Mesenchymal stem cell (in vitro differentiated cells and primary cell): Measurements from ENCODE around the gene CXXC5.

ENCODE experiments used
- DNase-seq: peaks from one replicate; pipeline ENCODE4 v3.0.0-alpha.2; 2013
- H2AFZ ChIP-seq: one replicate; pipeline ENCODE4 v1.6.1; 2013; ENCODE audit warnings: low read depth, mild to moderate bottlenecking, control low read depth, inconsistent platforms, low read length, moderate library complexity
- H2AK5ac ChIP-seq: 2 replicates; pipeline ENCODE4 v1.6.1; 2013; ENCODE audit warnings: low read length, moderate library complexity, mild to moderate bottlenecking, inconsistent platforms; ENCODE audit not compliant: severe bottlenecking
- H2BK120ac ChIP-seq: one replicate; pipeline ENCODE4 v1.6.1; 2013; ENCODE audit warnings: low read depth, mild to moderate bottlenecking, inconsistent platforms, low read length, moderate library complexity
- H2BK12ac ChIP-seq, 2 experiments: one replicate each; pipeline ENCODE4 v1.6.1; 2013; ENCODE audit warnings: inconsistent platforms in 2 of 2, low read length in 2 of 2, mild to moderate bottlenecking in 2 of 2, moderate library complexity in 2 of 2, control low read depth in 1 of 2
- H2BK15ac ChIP-seq: one replicate; pipeline ENCODE4 v1.6.1; 2013; ENCODE audit warnings: mild to moderate bottlenecking, low read depth, inconsistent platforms; ENCODE audit not compliant: poor library complexity, severe bottlenecking
- H2BK5ac ChIP-seq: 2 replicates; pipeline ENCODE4 v1.6.1; 2013; ENCODE audit warnings: low read depth, mild to moderate bottlenecking, low read length, control low read depth, inconsistent platforms; ENCODE audit not compliant: poor library complexity, severe bottlenecking
- H3K14ac ChIP-seq, 2 experiments: one replicate each; pipeline ENCODE4 v1.6.1; 2013; ENCODE audit warnings: inconsistent platforms in 2 of 2, low read length in 2 of 2, control low read depth in 1 of 2, mild to moderate bottlenecking in 1 of 2, moderate library complexity in 1 of 2
- H3K18ac ChIP-seq, 2 experiments: one replicate each; pipeline ENCODE4 v1.6.1; 2013; ENCODE audit warnings: inconsistent platforms in 2 of 2, low read length in 2 of 2, control low read depth in 1 of 2, low read depth in 1 of 2, mild to moderate bottlenecking in 1 of 2
- H3K23ac ChIP-seq, 2 experiments: one replicate each; pipeline ENCODE4 v1.6.1; 2013; ENCODE audit warnings: inconsistent platforms in 2 of 2, low read length in 2 of 2, mild to moderate bottlenecking in 2 of 2, moderate library complexity in 2 of 2, control low read depth in 1 of 2
- H3K27ac ChIP-seq: 2 replicates; pipeline ENCODE4 v1.5.1; 2013; ENCODE audit warnings: mild to moderate bottlenecking, moderate library complexity, low read length, control low read depth, inconsistent platforms; ENCODE audit not compliant: poor library complexity, severe bottlenecking
- H3K27me3 ChIP-seq, 2 experiments: 2 replicates each; pipeline versions ENCODE4 v1.6.1 to v1.7.0; 2013; ENCODE audit warnings: low read length in 2 of 2, mild to moderate bottlenecking in 2 of 2, moderate library complexity in 2 of 2, control low read depth in 1 of 2, inconsistent platforms in 1 of 2; ENCODE audit not compliant: control insufficient read depth in 1 of 2, insufficient read depth in 1 of 2
- H3K36me3 ChIP-seq, 2 experiments: 2 replicates each; pipeline versions ENCODE4 v1.6.1 to v1.7.0; 2013; ENCODE audit warnings: low read length in 2 of 2, control low read depth in 1 of 2, inconsistent platforms in 1 of 2, low read depth in 1 of 2, mild to moderate bottlenecking in 1 of 2; ENCODE audit not compliant: insufficient read depth in 2 of 2, control insufficient read depth in 1 of 2
- H3K4ac ChIP-seq, 2 experiments: one replicate each; pipeline ENCODE4 v1.6.1; 2013; ENCODE audit warnings: inconsistent platforms in 2 of 2, low read length in 2 of 2, mild to moderate bottlenecking in 2 of 2, moderate library complexity in 2 of 2, control low read depth in 1 of 2, low read depth in 1 of 2
- H3K4me1 ChIP-seq: 2 replicates; pipeline ENCODE4 v1.6.1; 2013; ENCODE audit warnings: low read depth, low read length, control low read depth; ENCODE audit not compliant: control insufficient read depth, insufficient read depth
- H3K4me2 ChIP-seq: 2 replicates; pipeline ENCODE4 v1.6.1; 2013; ENCODE audit warnings: low read length, mild to moderate bottlenecking, inconsistent platforms; ENCODE audit not compliant: poor library complexity, severe bottlenecking
- H3K4me3 ChIP-seq, 2 experiments: 2 replicates each; pipeline versions ENCODE4 v1.5.1 to v1.7.0; 2013; ENCODE audit warnings: low read length in 2 of 2, mild to moderate bottlenecking in 2 of 2, control low read depth in 1 of 2, low read depth in 1 of 2; ENCODE audit not compliant: insufficient read depth in 1 of 2
- H3K79me1 ChIP-seq: replicated peaks from 2 replicates; pipeline ENCODE4 v1.6.1; 2013; ENCODE audit warnings: mild to moderate bottlenecking, control low read depth, low read length, inconsistent platforms; ENCODE audit not compliant: poor library complexity, severe bottlenecking
- H3K9ac ChIP-seq: 2 replicates; pipeline ENCODE4 v1.7.0; 2013; ENCODE audit warnings: mild to moderate bottlenecking, low read length, moderate library complexity
- H3K9me3 ChIP-seq: 2 replicates; pipeline ENCODE4 v1.7.0; 2013; ENCODE audit warnings: mild to moderate bottlenecking, low read length; ENCODE audit not compliant: control insufficient read depth
- H4K8ac ChIP-seq: one replicate; pipeline ENCODE4 v1.6.1; 2013; ENCODE audit warnings: inconsistent platforms, mild to moderate bottlenecking, low read length, moderate library complexity
- H4K91ac ChIP-seq: one replicate; pipeline ENCODE4 v1.6.1; 2013; ENCODE audit warnings: mild to moderate bottlenecking, low read length, inconsistent platforms
- WGBS: methylation state at CpG from one replicate; pipeline ENCODE4 v1.1.7; 2013; ENCODE audit warnings: mixed read lengths; 5-methylcytosine and 5-hydroxymethylcytosine counted together

Gene CXXC5

DNA sequence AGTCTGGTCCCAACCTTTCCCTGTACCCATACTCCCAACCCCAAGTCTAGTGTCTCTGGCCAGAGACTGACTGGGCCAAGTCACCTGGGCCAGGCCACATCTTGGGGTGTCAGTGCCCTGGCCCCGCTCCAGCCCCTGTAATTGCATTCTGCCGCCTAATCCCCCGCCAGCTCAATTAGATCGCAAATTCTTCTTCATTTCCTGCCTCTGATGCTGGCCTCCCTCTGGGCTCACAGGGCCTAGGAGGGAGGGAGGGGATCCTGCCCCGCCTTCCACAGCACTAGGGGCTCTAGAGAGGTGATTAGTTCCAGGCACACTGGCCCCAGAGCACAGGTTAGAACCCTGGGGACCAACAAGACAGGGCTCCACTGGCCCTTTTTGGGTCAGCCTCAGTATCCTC lies 5.5 kb downstream of the CXXC5 start:
- Histone ChIP-seq H3K79me1 (no peaks in the 10 kb centered on the region), H3K4me1 (peaks cover 50% of the 10 kb centered on the region), H3K4ac (peak overlapping the region; percentile 8 to 9), H2BK5ac (peak overlapping the region; percentile 5), H2AFZ (no peak overlapping the region), H3K4me2 (peak overlapping the region; percentile 46), H3K27me3 (no peaks in the 10 kb centered on the region), H3K14ac (no peak overlapping the region), H4K8ac (no peak overlapping the region), H2BK12ac (peak overlapping the region; percentile 22 to 80), H3K9ac (peak overlapping the region; percentile 85), H4K91ac (peak overlapping the region; percentile 28), H3K4me3 (peak overlapping the region in 1 of 2 experiments; percentile 87), H3K18ac (peak overlapping the region; percentile 67 to 93), H3K9me3 (no peaks in the 10 kb centered on the region), H2AK5ac (peak overlapping the region; percentile 40), H3K36me3 (peaks cover 0 to 35% of the 10 kb centered on the region in 2 experiments), H3K23ac (peak overlapping the region in 1 of 2 experiments; percentile 6), H2BK15ac (peak overlapping the region; percentile 33), H2BK120ac (peak overlapping the region; percentile 22), H3K27ac (peak overlapping the region; percentile 92)
- 17% methylated on average over 2 of the region's 5 CpGs for WGBS
- no peak for DNase-seq

DNA sequence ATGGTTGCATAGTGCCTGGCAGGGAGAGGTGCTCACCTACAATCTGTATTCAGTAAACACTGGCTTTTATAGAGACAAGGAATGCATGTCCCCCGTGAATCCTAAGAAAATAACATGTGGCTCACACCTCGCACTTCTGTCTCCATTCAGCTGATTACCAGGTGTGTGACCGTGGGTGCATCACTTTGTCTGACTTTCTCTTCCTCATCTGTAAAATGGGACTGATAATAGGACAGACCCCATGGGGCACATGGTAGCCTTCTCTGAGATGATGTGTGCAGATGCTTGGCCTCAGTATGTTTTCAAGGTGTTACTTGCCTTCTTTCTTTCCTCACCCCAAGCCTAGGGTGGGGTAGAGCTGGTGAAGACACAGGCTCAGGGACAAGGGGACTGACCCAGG lies 6.3 kb downstream of the CXXC5 start:
- 83% methylated on average over 3 of the region's 3 CpGs for WGBS
- peak overlapping the region; percentile 94 for H4K8ac ChIP-seq
- no peaks in the 10 kb centered on the region for H3K9me3 ChIP-seq
- H3K4me2 ChIP-seq: peak overlapping the region; percentile 59
- peak overlapping the region; percentile 92 for H3K27ac ChIP-seq
- no peaks in the 10 kb centered on the region for H3K79me1 ChIP-seq
- no peak overlapping the region for H2AFZ ChIP-seq
- peak overlapping the region; percentile 85 for H3K9ac ChIP-seq
- no peak overlapping the region for H3K4me3 ChIP-seq
- H2BK5ac ChIP-seq: no peak overlapping the region
- no peak for DNase-seq
- H2BK12ac ChIP-seq: peak overlapping the region; percentile 55 to 93
- H3K14ac ChIP-seq: peak overlapping the region; percentile 8 to 9
- peaks cover 57% of the 10 kb centered on the region for H3K4me1 ChIP-seq
- H3K23ac ChIP-seq: peak overlapping the region in 1 of 2 experiments; percentile 2
- peak overlapping the region; percentile 97 for H2BK120ac ChIP-seq
- peak overlapping the region; percentile 97 for H4K91ac ChIP-seq
- H3K27me3 ChIP-seq: no peaks in the 10 kb centered on the region
- H3K36me3 ChIP-seq: peaks cover 0 to 35% of the 10 kb centered on the region in 2 experiments
- H3K4ac ChIP-seq: peak overlapping the region; percentile 55 to 84
- H2AK5ac ChIP-seq: peak overlapping the region; percentile 50
- H2BK15ac ChIP-seq: peak overlapping the region; percentile 97
- peak overlapping the region; percentile 93 to 98 for H3K18ac ChIP-seq

DNA sequence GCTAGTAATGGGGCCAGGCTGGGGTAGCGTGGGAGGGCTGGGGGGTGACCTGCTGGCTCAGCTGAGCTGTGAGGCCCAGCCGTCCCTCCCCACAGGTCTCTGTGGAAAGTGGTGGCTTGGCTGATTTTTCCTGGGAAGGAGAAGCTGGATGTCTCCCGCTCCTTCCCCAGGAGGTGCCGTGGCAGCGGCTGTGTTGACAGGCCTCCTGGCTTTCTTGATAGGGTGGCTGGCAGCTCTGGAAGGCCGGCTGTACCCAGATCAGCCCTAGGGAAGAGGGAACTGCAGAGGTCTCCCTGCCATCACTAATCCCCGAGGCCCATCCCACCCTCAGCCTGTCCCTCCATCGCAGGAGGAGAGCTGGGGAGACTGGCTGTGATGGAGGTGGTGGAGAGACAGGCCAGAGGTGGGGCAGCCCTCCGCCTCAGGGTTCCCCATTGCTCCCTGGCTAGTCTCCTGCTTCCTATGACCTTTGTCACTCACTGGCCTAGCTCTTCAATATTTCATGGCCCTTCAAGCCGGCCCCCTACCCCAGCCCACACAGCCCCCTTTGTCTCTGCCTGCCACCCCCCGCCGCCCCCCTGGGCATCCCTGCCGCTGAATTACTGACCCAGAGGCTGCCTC lies 6.8 kb downstream of the CXXC5 start:
- Histone ChIP-seq H3K4me3 (no peak overlapping the region), H4K91ac (peak overlapping the region; percentile 97), H3K4me1 (peaks cover 62% of the 10 kb centered on the region)

DNA sequence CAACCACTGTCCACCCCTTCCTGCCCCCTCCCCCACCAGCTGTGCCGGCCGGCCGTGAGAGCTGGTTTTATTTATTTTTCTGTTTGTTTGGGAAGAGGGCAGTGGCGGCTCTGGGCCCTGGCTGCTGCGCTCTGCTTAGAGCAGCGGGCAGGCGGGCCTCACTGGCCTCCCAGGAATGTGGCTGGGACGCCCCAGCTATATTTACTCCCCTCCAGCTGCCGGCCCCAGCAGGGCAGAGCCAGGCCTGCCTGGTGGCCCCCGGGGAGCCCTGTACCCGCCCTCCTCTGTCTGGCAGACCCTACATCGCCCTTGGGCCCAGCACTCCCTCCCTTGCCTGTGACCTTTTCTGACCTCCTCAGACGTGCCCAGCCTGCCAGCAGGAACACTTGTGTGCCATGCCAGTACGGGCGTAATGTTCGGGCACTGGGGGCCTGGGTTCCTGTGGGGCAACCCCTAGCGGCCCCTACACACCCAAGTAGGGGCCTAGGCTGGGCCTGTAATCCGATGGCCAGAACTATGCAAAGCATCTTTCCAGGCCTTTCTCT lies 7.7 kb downstream of the CXXC5 start:
- H2BK5ac ChIP-seq: peak overlapping the region; percentile 94
- H4K91ac ChIP-seq: peak overlapping the region; percentile 97
- H4K8ac ChIP-seq: peak overlapping the region; percentile 97
- H2BK15ac ChIP-seq: peak overlapping the region; percentile 44
- DNase-seq: peak; percentile 89
- peaks cover 69% of the 10 kb centered on the region for H3K4me1 ChIP-seq
- H3K36me3 ChIP-seq: peaks cover 0 to 22% of the 10 kb centered on the region in 2 experiments
- peak overlapping the region; percentile 97 for H2BK120ac ChIP-seq
- peak overlapping the region in 1 of 2 experiments; percentile 76 for H3K14ac ChIP-seq
- H3K23ac ChIP-seq: no peak overlapping the region
- H3K18ac ChIP-seq: peak overlapping the region; percentile 97 to 99
- H3K9me3 ChIP-seq: no peaks in the 10 kb centered on the region
- peak overlapping the region; percentile 69 for H3K9ac ChIP-seq
- no peaks in the 10 kb centered on the region for H3K27me3 ChIP-seq
- no peak overlapping the region for H2AFZ ChIP-seq
- 10% methylated on average over 14 of the region's 18 CpGs for WGBS
- peak overlapping the region; percentile 7 for H2AK5ac ChIP-seq
- peak overlapping the region; percentile 59 for H3K4me2 ChIP-seq
- H3K79me1 ChIP-seq: no peaks in the 10 kb centered on the region
- peak overlapping the region; percentile 88 to 90 for H3K4ac ChIP-seq
- peak overlapping the region; percentile 91 to 96 for H2BK12ac ChIP-seq
- peak overlapping the region; percentile 92 for H3K27ac ChIP-seq
- no peak overlapping the region for H3K4me3 ChIP-seq

More for the DNA sequence above, 6.8 kb downstream of the CXXC5 start:
- Histone ChIP-seq H3K18ac (peak overlapping the region; percentile 93 to 98), H2BK120ac (peak overlapping the region; percentile 97), H2BK12ac (peak overlapping the region; percentile 81 to 93), H2AK5ac (peak overlapping the region; percentile 94), H3K27me3 (no peaks in the 10 kb centered on the region), H3K23ac (peak overlapping the region; percentile 18 to 90), H4K8ac (peak overlapping the region; percentile 94), H2BK15ac (peak overlapping the region; percentile 97), H3K79me1 (no peaks in the 10 kb centered on the region), H3K9ac (peak overlapping the region; percentile 85), H3K4me2 (peak overlapping the region; percentile 59), H3K9me3 (no peaks in the 10 kb centered on the region), H2BK5ac (peak overlapping the region; percentile 87), H3K27ac (peak overlapping the region; percentile 92), H3K14ac (peak overlapping the region; percentile 50 to 66), H2AFZ (no peak overlapping the region), H3K36me3 (peaks cover 0 to 30% of the 10 kb centered on the region in 2 experiments), H3K4ac (peak overlapping the region; percentile 55 to 96)
- DNase-seq: peak; percentile 51
- 50% methylated on average over 10 of the region's 13 CpGs for WGBS
